ENCODE measurements around the gene COP1. TPM values are rescaled to one million over a fixed set of nuclear protein-coding genes. Genes with fewer than 3 reads are reported as not detected.
A peak's percentile ranks its signal among the peaks of the same experiment; 100 is the strongest.

The COP1 gene
- polyA plus RNA-seq, 2 of the 4 experiments (the other 2 are of a cell fraction): 21.9 to 42.0 TPM

GRCh38 chr1:176217461-176218099, 10.5 kb upstream of the COP1 start (continued):
- TF ChIP-seq KDM5A (IDR thresholded peaks at IDR 0.05) (no peak), HOXB5 (CRISPR knock-in tag; IDR thresholded peaks at IDR 0.05) (no peak), HOXB13 (CRISPR knock-in tag; IDR thresholded peaks at IDR 0.05; ENCODE audit: low read depth) (no peak)

- FAIRE-seq (no peak), ATAC-seq (no peak), DNase-seq (ENCODE audit: low read depth in 1 of 2, low spot score in 1 of 2) (no peak)
- no peak overlapping the region for H3K4me2 ChIP-seq
- no peaks in the 10 kb centered on the region for H3K4me1 ChIP-seq
- no peak overlapping the region for H3K27ac ChIP-seq
- WGBS (ENCODE audit: missing lambda C conversion rate): 0% methylated on average over 1 of the region's 1 CpG
- ChIA-PET CTCF (no interaction called here), POLR2A (interaction anchor here (3.2 kb wide), 1 partner anchor 8 kb away, joined by 12 read pairs; the partner anchor contains the start of gene COP1)
- H3K9me3 ChIP-seq: no peaks in the 10 kb centered on the region
- TF ChIP-seq FOSB (CRISPR knock-in tag; IDR thresholded peaks at IDR 0.05): no peak
- no peak for TF ChIP-seq HOXA7 (CRISPR knock-in tag; IDR thresholded peaks at IDR 0.05)
- TF ChIP-seq ZFP36 (IDR thresholded peaks at IDR 0.05; ENCODE audit: borderline replicate concordance, partially characterized antibody): no peak
- peak; percentile 57 for TF ChIP-seq MAFK (IDR thresholded peaks at IDR 0.05; ENCODE audit: partially characterized antibody)
- no peak overlapping the region for H3K4me3 ChIP-seq
These were observed 8.9 kb upstream of the COP1 start for GRCh38 chr1:176216031-176216430.

- Histone ChIP-seq H3K4me2 (no peak overlapping the region), H3K9me3 (no peaks in the 10 kb centered on the region), H3K4me3 (no peak overlapping the region), H3K4me1 (no peaks in the 10 kb centered on the region), H3K27ac (no peak overlapping the region)
- ChIA-PET CTCF (no interaction called here), POLR2A (no interaction called here)
- TF ChIP-seq KDM5A (IDR thresholded peaks at IDR 0.05): no peak
- ATAC-seq (no peak), DNase-seq (ENCODE audit: low read depth in 1 of 2, low spot score in 1 of 2) (no peak), FAIRE-seq (no peak)
- WGBS (ENCODE audit: missing lambda C conversion rate): 86% methylated on average over 1 of the region's 1 CpG
These were observed 4.5 kb upstream of the COP1 start for GRCh38 chr1:176211396-176212165.

- H3K9me3 ChIP-seq: no peaks in the 10 kb centered on the region
- H3K4me2 ChIP-seq: peak overlapping the region; percentile 85
- H3K4me3 ChIP-seq: peak overlapping the region; percentile 86
- peaks cover 17% of the 10 kb centered on the region; the same call in 2 of the 3 replicates for H3K4me1 ChIP-seq
- DNase-seq (ENCODE audit: low read depth in 1 of 2, low spot score in 1 of 2) (no peak), ATAC-seq (no peak), FAIRE-seq (no peak)
- 26% methylated on average over 8 of the region's 9 CpGs for WGBS (ENCODE audit: missing lambda C conversion rate)
- ChIA-PET CTCF (interaction anchor here (0.6 kb wide), 1 partner anchor 13 kb away, joined by 4 read pairs; no protein-coding TSS in a partner anchor), POLR2A (interaction anchor here (0.6 to 1.3 kb wide), 17 partner anchors 10 to 1761 kb away, joined by 3 to 12 read pairs (median 3); partner anchors contain the start of gene MRPS14)
- peak overlapping the region; percentile 92 to 96 for H3K27ac ChIP-seq
- TF ChIP-seq EP300 (IDR thresholded peaks at IDR 0.05): no peak
- no peak for TF ChIP-seq MYC (IDR thresholded peaks at IDR 0.05; ENCODE audit: borderline replicate concordance, low read length)
- no peak for TF ChIP-seq SMC3 (IDR thresholded peaks at IDR 0.05)
- no peak for TF ChIP-seq EHMT2 (IDR thresholded peaks at IDR 0.05; ENCODE audit: low read depth)
- no peak for TF ChIP-seq CBX2 (IDR thresholded peaks at IDR 0.05; ENCODE audit: borderline replicate concordance, low read depth)
These were observed 948 bp upstream of the COP1 start for GRCh38 chr1:176208034-176208433.

GRCh38 chr1:176206006-176206960, 803 bp downstream of the COP1 start:
- DNase-seq (ENCODE audit: low read depth in 1 of 2, low spot score in 1 of 2) (peak; percentile 25 to 52), ATAC-seq (peak; percentile 62 to 67), FAIRE-seq (no peak)
- no peaks in the 10 kb centered on the region for H3K9me3 ChIP-seq
- TF ChIP-seq PHF8 (IDR thresholded peaks at IDR 0.05; ENCODE audit: borderline replicate concordance, low read depth): peak; percentile 28; the same call in 1 of the 2 replicates
- no peak for TF ChIP-seq HES2 (IDR thresholded peaks at IDR 0.05)
- ChIA-PET POLR2A (no interaction called here), CTCF (no interaction called here)
- H3K4me1 ChIP-seq: peaks cover 17% of the 10 kb centered on the region; the same call in 2 of the 3 replicates
- 2% methylated on average over 20 of the region's 58 CpGs for WGBS (ENCODE audit: missing lambda C conversion rate)
- H3K4me2 ChIP-seq: peak overlapping the region; percentile 74
- peak overlapping the region; percentile 92 to 96 for H3K27ac ChIP-seq
- peak overlapping the region; percentile 86 for H3K4me3 ChIP-seq

Data from A549 (cell line).